ENCODE results near the gene ODF4.

The ODF4 gene

DNA sequence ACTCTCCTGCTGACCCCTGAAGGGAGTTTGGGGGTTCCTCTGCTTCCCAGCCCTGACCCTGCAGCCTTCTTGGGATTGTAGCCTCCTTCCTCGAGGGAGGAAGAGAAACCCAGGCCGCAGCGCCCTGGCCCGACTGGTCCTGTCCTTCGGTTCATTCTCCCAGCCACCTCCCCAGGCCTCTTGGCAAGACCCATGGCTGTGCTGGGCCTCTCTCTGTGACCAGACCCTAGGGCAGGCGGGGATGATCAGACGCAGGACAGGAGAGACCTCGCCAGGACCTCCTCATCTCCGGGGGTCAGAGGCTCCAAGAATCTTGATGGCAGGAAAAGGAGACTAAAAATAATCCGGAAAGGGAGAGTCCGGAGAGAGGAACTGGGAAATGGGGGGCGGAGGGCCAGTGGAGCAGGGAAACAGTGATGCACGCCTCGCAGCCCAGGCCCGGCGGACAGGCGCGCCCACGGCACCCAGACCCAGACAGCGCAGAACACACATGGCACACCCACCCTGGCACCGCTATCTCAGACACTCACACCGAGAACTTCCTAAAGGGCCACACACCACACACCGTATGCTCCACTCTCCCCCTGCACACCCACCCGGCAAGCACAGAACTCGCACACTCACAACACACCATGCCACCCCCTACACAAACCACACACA lies 28.4 kb upstream of the ODF4 start:
- peaks cover 56 to 65% of the 10 kb centered on the region in 2 experiments for H3K27me3 ChIP-seq (ENCODE audit: control insufficient read depth in 1 of 2, insufficient read depth in 1 of 2, low read length in 2 of 2)
- no peak overlapping the region for H3K4me2 ChIP-seq (ENCODE audit: low read length, poor library complexity, severe bottlenecking)
- no peak overlapping the region for H2BK12ac ChIP-seq (ENCODE audit: low read length in 2 of 2)
- H2AFZ ChIP-seq (ENCODE audit: low read depth, low read length), result no peak overlapping the region
- no peak overlapping the region for H2BK15ac ChIP-seq (ENCODE audit: low read depth, poor library complexity, severe bottlenecking)
- no peak for DNase-seq
- H3K14ac ChIP-seq (ENCODE audit: low read length in 2 of 2), result no peak overlapping the region
- H3K4ac ChIP-seq (ENCODE audit: low read depth in 1 of 2, low read length in 2 of 2), result no peak overlapping the region
- no peak overlapping the region for H3K18ac ChIP-seq (ENCODE audit: low read depth in 1 of 2, low read length in 2 of 2)
- H2BK5ac ChIP-seq (ENCODE audit: low read depth, low read length, poor library complexity, severe bottlenecking), result no peak overlapping the region
- H2BK120ac ChIP-seq (ENCODE audit: low read depth, low read length), result no peak overlapping the region
- H2AK5ac ChIP-seq (ENCODE audit: low read length, severe bottlenecking), result no peak overlapping the region
- no peak overlapping the region for H3K9ac ChIP-seq (ENCODE audit: low read length)
- H3K23ac ChIP-seq (ENCODE audit: low read length in 2 of 2), result no peak overlapping the region
- H3K27ac ChIP-seq (ENCODE audit: low read length, poor library complexity, severe bottlenecking), result no peak overlapping the region
- H3K79me1 ChIP-seq (replicated peaks; ENCODE audit: low read length, poor library complexity, severe bottlenecking), result no peaks in the 10 kb centered on the region
- H4K8ac ChIP-seq (ENCODE audit: low read length), result no peak overlapping the region
- H3K36me3 ChIP-seq (ENCODE audit: control insufficient read depth in 1 of 2, insufficient read depth in 2 of 2, low read depth in 1 of 2, low read length in 2 of 2), result no peaks in the 10 kb centered on the region
- WGBS, result 89% methylated on average over 22 of the region's 25 CpGs
- no peak overlapping the region for H3K4me3 ChIP-seq (ENCODE audit: insufficient read depth in 1 of 2, low read depth in 1 of 2, low read length in 2 of 2)
- no peaks in the 10 kb centered on the region for H3K9me3 ChIP-seq (ENCODE audit: control insufficient read depth, low read length)
- no peak overlapping the region for H4K91ac ChIP-seq (ENCODE audit: low read length)
- peaks cover 11% of the 10 kb centered on the region for H3K4me1 ChIP-seq (ENCODE audit: control insufficient read depth, insufficient read depth, low read depth, low read length)

DNA sequence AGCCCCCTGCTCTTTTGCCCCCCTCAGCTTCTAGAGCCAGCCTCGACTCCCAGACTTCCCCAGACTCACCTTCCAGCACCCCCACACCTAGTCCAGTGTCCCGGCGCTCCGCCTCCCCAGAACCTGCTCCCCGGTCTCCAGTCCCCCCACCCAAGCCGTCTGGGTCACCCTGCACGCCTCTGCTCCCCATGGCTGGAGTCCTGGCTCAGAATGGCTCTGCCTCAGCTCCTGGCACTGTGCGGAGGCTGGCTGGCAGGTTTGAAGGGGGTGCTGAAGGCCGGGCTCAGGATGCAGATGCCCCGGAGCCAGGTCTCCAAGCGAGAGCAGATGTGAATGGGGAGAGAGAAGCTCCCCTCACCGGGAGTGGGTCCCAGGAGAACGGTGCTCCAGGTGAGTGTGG lies 27.4 kb upstream of the ODF4 start:
- H3K18ac ChIP-seq (ENCODE audit: low read depth in 1 of 2, low read length in 2 of 2), result no peak overlapping the region
- H2BK120ac ChIP-seq (ENCODE audit: low read depth, low read length), result no peak overlapping the region
- peaks cover 66 to 74% of the 10 kb centered on the region in 2 experiments for H3K27me3 ChIP-seq (ENCODE audit: control insufficient read depth in 1 of 2, insufficient read depth in 1 of 2, low read length in 2 of 2)
- no peak overlapping the region for H4K91ac ChIP-seq (ENCODE audit: low read length)
- no peaks in the 10 kb centered on the region for H3K79me1 ChIP-seq (replicated peaks; ENCODE audit: low read length, poor library complexity, severe bottlenecking)
- DNase-seq, result no peak
- no peaks in the 10 kb centered on the region for H3K36me3 ChIP-seq (ENCODE audit: control insufficient read depth in 1 of 2, insufficient read depth in 2 of 2, low read depth in 1 of 2, low read length in 2 of 2)
- H4K8ac ChIP-seq (ENCODE audit: low read length), result no peak overlapping the region
- H3K4me2 ChIP-seq (ENCODE audit: low read length, poor library complexity, severe bottlenecking), result no peak overlapping the region
- 85% methylated on average over 12 of the region's 13 CpGs for WGBS
- H2BK5ac ChIP-seq (ENCODE audit: low read depth, low read length, poor library complexity, severe bottlenecking), result no peak overlapping the region
- H3K4me1 ChIP-seq (ENCODE audit: control insufficient read depth, insufficient read depth, low read depth, low read length), result peaks cover 11% of the 10 kb centered on the region
- no peak overlapping the region for H3K9ac ChIP-seq (ENCODE audit: low read length)
- H3K27ac ChIP-seq (ENCODE audit: low read length, poor library complexity, severe bottlenecking), result no peak overlapping the region
- no peak overlapping the region for H3K4me3 ChIP-seq (ENCODE audit: insufficient read depth in 1 of 2, low read depth in 1 of 2, low read length in 2 of 2)
- no peak overlapping the region for H2AFZ ChIP-seq (ENCODE audit: low read depth, low read length)
- no peak overlapping the region for H3K14ac ChIP-seq (ENCODE audit: low read length in 2 of 2)
- H2AK5ac ChIP-seq (ENCODE audit: low read length, severe bottlenecking), result no peak overlapping the region
- no peak overlapping the region for H2BK12ac ChIP-seq (ENCODE audit: low read length in 2 of 2)
- H3K23ac ChIP-seq (ENCODE audit: low read length in 2 of 2), result no peak overlapping the region
- no peaks in the 10 kb centered on the region for H3K9me3 ChIP-seq (ENCODE audit: control insufficient read depth, low read length)
- no peak overlapping the region for H3K4ac ChIP-seq (ENCODE audit: low read depth in 1 of 2, low read length in 2 of 2)
- no peak overlapping the region for H2BK15ac ChIP-seq (ENCODE audit: low read depth, poor library complexity, severe bottlenecking)

DNA sequence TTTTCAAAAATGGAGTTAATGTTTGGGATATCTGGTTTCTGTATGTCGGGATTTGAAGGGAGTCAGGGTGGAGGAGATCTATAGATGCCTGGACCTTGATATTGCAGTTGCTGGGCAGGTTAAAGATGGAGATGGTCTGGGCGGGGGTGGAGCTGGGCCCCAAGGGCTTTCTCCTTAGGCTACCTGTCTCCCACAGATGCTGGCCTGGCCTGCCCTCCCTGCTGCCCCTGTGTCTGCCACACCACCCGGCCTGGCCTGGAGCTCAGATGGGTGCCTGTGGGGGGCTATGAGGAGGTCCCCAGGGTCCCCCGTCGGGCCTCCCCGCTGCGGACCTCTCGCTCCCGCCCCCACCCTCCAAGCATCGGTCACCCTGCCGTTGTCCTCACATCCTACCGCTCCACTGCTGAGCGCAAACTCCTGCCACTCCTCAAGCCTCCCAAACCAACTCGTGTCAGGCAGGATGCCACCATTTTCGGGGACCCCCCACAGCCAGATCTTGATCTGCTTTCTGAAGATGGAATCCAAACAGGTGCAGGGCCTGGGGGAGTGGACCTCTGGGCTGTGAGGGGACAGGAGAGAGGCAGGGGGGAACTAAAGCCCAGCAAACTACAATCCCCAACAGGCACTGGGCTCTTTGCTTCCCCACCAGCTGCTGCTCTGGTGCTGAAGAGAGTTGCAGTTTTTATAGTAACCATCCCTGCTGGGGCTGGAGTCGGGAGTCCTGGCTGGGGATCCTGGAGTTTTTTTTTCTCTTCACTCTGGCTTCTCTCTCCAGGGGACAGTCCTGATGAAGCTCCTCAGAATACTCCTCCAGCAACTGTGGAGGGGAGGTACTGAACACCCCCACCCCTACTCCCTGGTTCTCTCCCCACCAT lies 26.7 kb upstream of the ODF4 start:
- H3K18ac ChIP-seq (ENCODE audit: low read depth in 1 of 2, low read length in 2 of 2), result no peak overlapping the region
- no peak overlapping the region for H3K23ac ChIP-seq (ENCODE audit: low read length in 2 of 2)
- H3K4me1 ChIP-seq (ENCODE audit: control insufficient read depth, insufficient read depth, low read depth, low read length), result peaks cover 11% of the 10 kb centered on the region
- no peaks in the 10 kb centered on the region for H3K9me3 ChIP-seq (ENCODE audit: control insufficient read depth, low read length)
- no peak overlapping the region for H4K8ac ChIP-seq (ENCODE audit: low read length)
- no peak overlapping the region for H3K4ac ChIP-seq (ENCODE audit: low read depth in 1 of 2, low read length in 2 of 2)
- no peak overlapping the region for H2BK5ac ChIP-seq (ENCODE audit: low read depth, low read length, poor library complexity, severe bottlenecking)
- no peak overlapping the region for H3K9ac ChIP-seq (ENCODE audit: low read length)
- H3K27ac ChIP-seq (ENCODE audit: low read length, poor library complexity, severe bottlenecking), result no peak overlapping the region
- WGBS, result 77% methylated on average over 16 of the region's 16 CpGs
- H4K91ac ChIP-seq (ENCODE audit: low read length), result no peak overlapping the region
- no peak overlapping the region for H2BK12ac ChIP-seq (ENCODE audit: low read length in 2 of 2)
- no peak overlapping the region for H3K14ac ChIP-seq (ENCODE audit: low read length in 2 of 2)
- H2AFZ ChIP-seq (ENCODE audit: low read depth, low read length), result no peak overlapping the region
- no peak overlapping the region for H3K4me3 ChIP-seq (ENCODE audit: insufficient read depth in 1 of 2, low read depth in 1 of 2, low read length in 2 of 2)
- H3K36me3 ChIP-seq (ENCODE audit: control insufficient read depth in 1 of 2, insufficient read depth in 2 of 2, low read depth in 1 of 2, low read length in 2 of 2), result no peaks in the 10 kb centered on the region
- no peaks in the 10 kb centered on the region for H3K79me1 ChIP-seq (replicated peaks; ENCODE audit: low read length, poor library complexity, severe bottlenecking)
- H3K27me3 ChIP-seq (ENCODE audit: control insufficient read depth in 1 of 2, insufficient read depth in 1 of 2, low read length in 2 of 2), result peaks cover 66 to 81% of the 10 kb centered on the region in 2 experiments
- no peak overlapping the region for H2BK120ac ChIP-seq (ENCODE audit: low read depth, low read length)
- no peak for DNase-seq
- H3K4me2 ChIP-seq (ENCODE audit: low read length, poor library complexity, severe bottlenecking), result no peak overlapping the region
- no peak overlapping the region for H2AK5ac ChIP-seq (ENCODE audit: low read length, severe bottlenecking)
- H2BK15ac ChIP-seq (ENCODE audit: low read depth, poor library complexity, severe bottlenecking), result no peak overlapping the region
